OCI-LY3 (cell line): ENCODE results near the gene GRIP1.

ENCODE experiments used
- CTCF ChIP-seq: fragments of 200-600, 300-600 bp; sonication (generic); IDR thresholded peaks from 2 replicates; pipeline ENCODE4 v1.5.1; 2014; ENCODE audit warnings: antibody characterized with exemption, low read length, low read depth
- EZH2phosphoT487 ChIP-seq: fragments of 200-600 bp; shearing (Covaris generic); IDR thresholded peaks from 2 replicates; pipeline ENCODE4 v1.6.1; 2018; ENCODE audit warnings: antibody characterized with exemption, mixed run types, low read depth

- TF ChIP-seq EZH2phosphoT487: no peak
- TF ChIP-seq CTCF: no peak
Measured at GRCh38 chr12:66500841-66501240, 178.0 kb downstream of the GRIP1 start.
